Glutamatergic neuron (in vitro differentiated cells): ENCODE measurements around the gene C21orf58. TPM values are rescaled to one million over a fixed set of nuclear protein-coding genes. Genes with fewer than 3 reads are reported as not detected.

Experiments used
- DNase-seq: peaks from one replicate; pipeline ENCODE4 v3.0.0; 2022
- H3K27ac Mint-ChIP-seq: one replicate; pipeline ENCODE4 v1.8.0; 2020; ENCODE audit warnings: mild to moderate bottlenecking, mixed read lengths, inconsistent platforms; ENCODE audit not compliant: unreplicated experiment
- H3K27me3 Mint-ChIP-seq: one replicate; pipeline ENCODE4 v1.8.0; 2020; ENCODE audit warnings: mild to moderate bottlenecking, moderate library complexity, mixed read lengths, inconsistent platforms; ENCODE audit not compliant: unreplicated experiment
- H3K36me3 Mint-ChIP-seq: one replicate; pipeline ENCODE4 v1.8.0; 2020; ENCODE audit warnings: mild to moderate bottlenecking, mixed read lengths, inconsistent platforms; ENCODE audit not compliant: unreplicated experiment
- H3K4me1 Mint-ChIP-seq: one replicate; pipeline ENCODE4 v1.8.0; 2020; ENCODE audit warnings: mild to moderate bottlenecking, low read depth, mixed read lengths, inconsistent platforms; ENCODE audit not compliant: unreplicated experiment
- H3K4me3 Mint-ChIP-seq: one replicate; pipeline ENCODE4 v1.8.0; 2020; ENCODE audit warnings: mild to moderate bottlenecking, mixed read lengths, inconsistent platforms; ENCODE audit not compliant: unreplicated experiment
- H3K9me3 Mint-ChIP-seq: one replicate; pipeline ENCODE4 v1.8.0; 2020; ENCODE audit warnings: mild to moderate bottlenecking, moderate library complexity, mixed read lengths, inconsistent platforms; ENCODE audit not compliant: unreplicated experiment
- CTCF ChIP-seq: fragments of 200-600 bp; sonication (generic); IDR thresholded peaks from one replicate; pipeline ENCODE4 v1.5.0; 2021; ENCODE audit not compliant: partially characterized antibody, unreplicated experiment
- total RNA-seq: library from RNA; stranded (reverse); fragmentation: NEBNext Ultra II Directional; extraction: Animal tissue kit (Norgen Biotek cat#: 25700); gene quantifications from one replicate; pipeline ENCODE4 v1.2.1, GENCODE V29; 2021; ENCODE audit not compliant: unreplicated experiment

The C21orf58 gene
- total RNA-seq, 1 donor from 2014 or later, result 9.7 TPM

GRCh38 chr21:46254208-46254975 lies 69.3 kb downstream of the C21orf58 start:
- H3K4me3 Mint-ChIP-seq, result no peak overlapping the region
- peaks cover 9% of the 10 kb centered on the region for H3K27me3 Mint-ChIP-seq
- no peak for DNase-seq
- H3K36me3 Mint-ChIP-seq, result no peaks in the 10 kb centered on the region
- H3K4me1 Mint-ChIP-seq, result peaks cover 17% of the 10 kb centered on the region
- H3K27ac Mint-ChIP-seq, result peak overlapping the region; percentile 50
- no peak for TF ChIP-seq CTCF
- peaks cover 2% of the 10 kb centered on the region for H3K9me3 Mint-ChIP-seq

- Mint-ChIP-seq H3K36me3 (no peaks in the 10 kb centered on the region), H3K9me3 (peaks cover 2% of the 10 kb centered on the region), H3K4me3 (peak overlapping the region; percentile 7), H3K4me1 (peaks cover 17% of the 10 kb centered on the region), H3K27ac (no peak overlapping the region), H3K27me3 (peaks cover 9% of the 10 kb centered on the region)
- no peak for DNase-seq
- no peak for TF ChIP-seq CTCF
Observed at GRCh38 chr21:46253610-46254124, 70.0 kb downstream of the C21orf58 start.

- Mint-ChIP-seq H3K9me3 (no peaks in the 10 kb centered on the region), H3K36me3 (no peaks in the 10 kb centered on the region), H3K4me1 (peaks cover 17% of the 10 kb centered on the region)
Observed at GRCh38 chr21:46252840-46253239, 70.8 kb downstream of the C21orf58 start.

More at GRCh38 chr21:46252840-46253239, 70.8 kb downstream of the C21orf58 start:
- H3K27me3 Mint-ChIP-seq, result peaks cover 9% of the 10 kb centered on the region
- no peak for TF ChIP-seq CTCF
- DNase-seq, result no peak
- no peak overlapping the region for H3K27ac Mint-ChIP-seq
- H3K4me3 Mint-ChIP-seq, result no peak overlapping the region

Other genes starting within 250 kb of the C21orf58 start
- 55.2 TPM for gene COL6A2, start 225.8 kb downstream of the C21orf58 start, total RNA-seq
- 13.4 TPM for gene FTCD, start 168.3 kb downstream of the C21orf58 start, total RNA-seq
- gene SPATC1L, start 139.4 kb downstream of the C21orf58 start, total RNA-seq, result 58.7 TPM
- gene LSS, start 95.1 kb downstream of the C21orf58 start, total RNA-seq, result 390 TPM
- 121 TPM for gene MCM3AP, start 38.3 kb downstream of the C21orf58 start, total RNA-seq
- gene YBEY, start 37.5 kb downstream of the C21orf58 start, total RNA-seq, result 19.6 TPM
- 117 TPM for gene PCNT, start 286 bp upstream of the C21orf58 start, total RNA-seq
- gene DIP2A, start 135.0 kb upstream of the C21orf58 start, total RNA-seq, result 55.4 TPM